Loucy (cell line): Measurements from ENCODE around the gene NID1.

ENCODE experiments used
- H2AFZ ChIP-seq: fragments of 200-600 bp; sonication (generic); 2 replicates; pipeline ENCODE4 v1.6.0; 2016; ENCODE audit warnings: antibody characterized with exemption, mild to moderate bottlenecking, low read length, moderate library complexity
- H3F3A ChIP-seq: fragments of 200-600 bp; 2 replicates; pipeline ENCODE4 v1.6.0; 2016; ENCODE audit warnings: antibody characterized with exemption, low read depth, mild to moderate bottlenecking
- H3K27me3 ChIP-seq: fragments of 200-600 bp; sonication (generic); 2 replicates; pipeline ENCODE4 v1.6.1; 2014; ENCODE audit warnings: low read length, mild to moderate bottlenecking; ENCODE audit not compliant: insufficient read depth, poor library complexity, severe bottlenecking
- H3K36me3 ChIP-seq: fragments of 200-600 bp; sonication (generic); 2 replicates; pipeline ENCODE4 v1.6.1; 2016; ENCODE audit warnings: low read length; ENCODE audit not compliant: insufficient read depth
- H3K4me1 ChIP-seq: fragments of 200-600 bp; sonication (generic); 2 replicates; pipeline ENCODE4 v1.5.1; 2014; ENCODE audit warnings: low read length, mild to moderate bottlenecking; ENCODE audit not compliant: insufficient read depth, poor library complexity, severe bottlenecking
- H3K4me2 ChIP-seq: fragments of 200-600 bp; sonication (generic); 2 replicates; pipeline ENCODE4 v1.6.0; 2014; ENCODE audit warnings: antibody characterized with exemption, low read length, low read depth, mild to moderate bottlenecking; ENCODE audit not compliant: poor library complexity, severe bottlenecking
- H3K4me3 ChIP-seq: fragments of 200-600 bp; sonication (generic); 2 replicates; pipeline ENCODE4 v1.5.1; 2014; ENCODE audit warnings: low read length, mild to moderate bottlenecking, mixed read lengths; ENCODE audit not compliant: poor library complexity, severe bottlenecking
- H3K79me2 ChIP-seq: fragments of 200-600 bp; sonication (generic); 2 replicates; pipeline ENCODE4 v1.6.1; 2014; ENCODE audit warnings: low read length; ENCODE audit not compliant: insufficient read depth
- H3K9ac ChIP-seq: fragments of 200-600 bp; sonication (generic); 2 replicates; pipeline ENCODE4 v1.6.0; 2014; ENCODE audit warnings: mild to moderate bottlenecking, low read depth, low read length, moderate library complexity; ENCODE audit not compliant: poor library complexity, severe bottlenecking
- H3K9me2 ChIP-seq: fragments of 200-600 bp; sonication (generic); replicated peaks from 2 replicates; pipeline ENCODE4 v1.6.1; 2016; ENCODE audit warnings: low read depth, low read length, mixed read lengths
- H3K9me3 ChIP-seq: fragments of 200-600 bp; sonication (generic); 2 replicates; pipeline ENCODE4 v1.6.1; 2014; ENCODE audit warnings: mild to moderate bottlenecking, antibody characterized with exemption, low read length, low read depth; ENCODE audit not compliant: insufficient read depth
- H4K20me1 ChIP-seq: fragments of 200-600 bp; sonication (generic); 2 replicates; pipeline ENCODE4 v1.6.0; 2014; ENCODE audit warnings: antibody characterized with exemption, low read length, mild to moderate bottlenecking; ENCODE audit not compliant: insufficient read depth, poor library complexity, severe bottlenecking
- CTCF ChIP-seq: fragments of 200-600 bp; sonication (generic); conservative IDR thresholded peaks from 2 replicates; pipeline ENCODE4 v1.5.1; 2014; ENCODE audit warnings: mild to moderate bottlenecking, antibody characterized with exemption, low read length
- EZH2phosphoT487 ChIP-seq: fragments of 200-600 bp; IDR thresholded peaks from 2 replicates; pipeline ENCODE4 v1.6.1; 2018; ENCODE audit warnings: antibody characterized with exemption, mild to moderate bottlenecking, moderate library complexity, borderline replicate concordance

Gene NID1

GRCh38 chr1:236025836-236026235, 39.1 kb downstream of the NID1 start:
- no peaks in the 10 kb centered on the region for H3K9me3 ChIP-seq
- H3F3A ChIP-seq = no peaks in the 10 kb centered on the region
- H2AFZ ChIP-seq = no peak overlapping the region
- no peaks in the 10 kb centered on the region for H4K20me1 ChIP-seq
- no peak overlapping the region for H3K4me2 ChIP-seq
- no peaks in the 10 kb centered on the region for H3K9me2 ChIP-seq
- no peaks in the 10 kb centered on the region for H3K27me3 ChIP-seq
- no peak overlapping the region for H3K4me3 ChIP-seq
- no peak for TF ChIP-seq CTCF
- no peak for TF ChIP-seq EZH2phosphoT487
- H3K79me2 ChIP-seq = no peaks in the 10 kb centered on the region
- H3K36me3 ChIP-seq = no peaks in the 10 kb centered on the region
- no peaks in the 10 kb centered on the region for H3K4me1 ChIP-seq
- H3K9ac ChIP-seq = no peak overlapping the region

- no peak overlapping the region for H3K4me2 ChIP-seq
- H3K4me3 ChIP-seq = no peak overlapping the region
Observed at GRCh38 chr1:236024641-236025040, 40.2 kb downstream of the NID1 start.

GRCh38 chr1:236023926-236024565, 40.8 kb downstream of the NID1 start:
- no peaks in the 10 kb centered on the region for H3K27me3 ChIP-seq
- no peak overlapping the region for H3K4me2 ChIP-seq
- H3K4me3 ChIP-seq = no peak overlapping the region
- no peaks in the 10 kb centered on the region for H4K20me1 ChIP-seq
- no peaks in the 10 kb centered on the region for H3K9me3 ChIP-seq
- no peaks in the 10 kb centered on the region for H3K36me3 ChIP-seq
- H3K9ac ChIP-seq = no peak overlapping the region
- no peaks in the 10 kb centered on the region for H3K9me2 ChIP-seq
- no peaks in the 10 kb centered on the region for H3K79me2 ChIP-seq
- TF ChIP-seq EZH2phosphoT487 (no peak), CTCF (no peak)
- H2AFZ ChIP-seq = no peak overlapping the region
- no peaks in the 10 kb centered on the region for H3K4me1 ChIP-seq
- H3F3A ChIP-seq = no peaks in the 10 kb centered on the region

More at GRCh38 chr1:236024641-236025040, 40.2 kb downstream of the NID1 start:
- Histone ChIP-seq H4K20me1 (no peaks in the 10 kb centered on the region), H3K36me3 (no peaks in the 10 kb centered on the region), H3K4me1 (no peaks in the 10 kb centered on the region), H3K27me3 (no peaks in the 10 kb centered on the region), H3K9me2 (no peaks in the 10 kb centered on the region), H3F3A (no peaks in the 10 kb centered on the region), H3K79me2 (no peaks in the 10 kb centered on the region), H2AFZ (no peak overlapping the region), H3K9ac (no peak overlapping the region), H3K9me3 (no peaks in the 10 kb centered on the region)
- TF ChIP-seq EZH2phosphoT487 (no peak), CTCF (no peak)
